Measurements from ENCODE around the gene PLXDC1. TPM values are rescaled to one million over a fixed set of nuclear protein-coding genes. Genes with fewer than 3 reads are reported as not detected.

PLXDC1 gene
- total RNA-seq, 1 donor = 2.9 TPM

DNA sequence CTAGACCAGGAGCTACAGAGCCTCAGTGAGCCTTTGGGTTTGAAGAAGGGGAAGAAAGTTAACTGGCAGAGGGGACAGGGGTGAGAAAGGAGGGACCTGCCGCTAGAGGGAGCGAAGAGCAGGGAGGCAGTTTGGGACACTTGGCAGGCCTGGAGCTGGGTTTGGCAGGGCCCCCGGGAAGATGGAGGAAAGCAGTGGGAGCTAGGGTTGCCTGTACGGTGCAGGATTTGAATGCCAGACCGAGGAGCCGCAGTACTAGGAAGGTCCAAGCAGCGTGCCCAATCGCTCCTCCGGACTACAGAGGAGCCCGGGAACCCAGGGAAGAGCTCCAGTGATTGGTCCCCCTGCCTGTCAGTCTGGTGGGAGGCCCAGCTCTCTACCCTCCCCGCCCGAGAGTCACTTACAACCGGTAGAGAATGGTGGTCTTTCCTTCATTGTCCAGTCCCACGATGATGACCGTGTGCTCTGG is 13.3 kb upstream of the PLXDC1 start:
- DNase-seq (ENCODE audit: insufficient read length, low spot score, missing footprints) = peak; percentile 100
- TF ChIP-seq, protein P1, sequence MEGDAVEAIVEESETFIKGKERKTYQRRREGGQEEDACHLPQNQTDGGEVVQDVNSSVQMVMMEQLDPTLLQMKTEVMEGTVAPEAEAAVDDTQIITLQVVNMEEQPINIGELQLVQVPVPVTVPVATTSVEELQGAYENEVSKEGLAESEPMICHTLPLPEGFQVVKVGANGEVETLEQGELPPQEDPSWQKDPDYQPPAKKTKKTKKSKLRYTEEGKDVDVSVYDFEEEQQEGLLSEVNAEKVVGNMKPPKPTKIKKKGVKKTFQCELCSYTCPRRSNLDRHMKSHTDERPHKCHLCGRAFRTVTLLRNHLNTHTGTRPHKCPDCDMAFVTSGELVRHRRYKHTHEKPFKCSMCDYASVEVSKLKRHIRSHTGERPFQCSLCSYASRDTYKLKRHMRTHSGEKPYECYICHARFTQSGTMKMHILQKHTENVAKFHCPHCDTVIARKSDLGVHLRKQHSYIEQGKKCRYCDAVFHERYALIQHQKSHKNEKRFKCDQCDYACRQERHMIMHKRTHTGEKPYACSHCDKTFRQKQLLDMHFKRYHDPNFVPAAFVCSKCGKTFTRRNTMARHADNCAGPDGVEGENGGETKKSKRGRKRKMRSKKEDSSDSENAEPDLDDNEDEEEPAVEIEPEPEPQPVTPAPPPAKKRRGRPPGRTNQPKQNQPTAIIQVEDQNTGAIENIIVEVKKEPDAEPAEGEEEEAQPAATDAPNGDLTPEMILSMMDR (IDR thresholded peaks at IDR 0.05; ENCODE audit: extremely low read depth, low read depth, low read length) = peak; percentile 91
- H3K79me2 ChIP-seq (ENCODE audit: insufficient read depth, low read length) = no peaks in the 10 kb centered on the region
- peaks cover 24% of the 10 kb centered on the region for H3K27me3 ChIP-seq (ENCODE audit: insufficient read depth, low read length)
- no peak overlapping the region for H3K27ac ChIP-seq (ENCODE audit: low read depth, low read length)
- H3K4me2 ChIP-seq (ENCODE audit: insufficient read depth, low read length) = peak overlapping the region; percentile 88
- H3K36me3 ChIP-seq (ENCODE audit: insufficient read depth, low read length) = no peaks in the 10 kb centered on the region
- no peaks in the 10 kb centered on the region for H4K20me1 ChIP-seq (ENCODE audit: insufficient read depth, low read length)
- H3K9me3 ChIP-seq (ENCODE audit: low read depth, low read length) = no peaks in the 10 kb centered on the region
- H2AFZ ChIP-seq (ENCODE audit: low read length) = peak overlapping the region; percentile 95
- H3K4me3 ChIP-seq (ENCODE audit: insufficient read depth, low read length) = peak overlapping the region; percentile 73
- peaks cover 3% of the 10 kb centered on the region for H3K4me1 ChIP-seq (ENCODE audit: insufficient read depth, low read length)

DNA sequence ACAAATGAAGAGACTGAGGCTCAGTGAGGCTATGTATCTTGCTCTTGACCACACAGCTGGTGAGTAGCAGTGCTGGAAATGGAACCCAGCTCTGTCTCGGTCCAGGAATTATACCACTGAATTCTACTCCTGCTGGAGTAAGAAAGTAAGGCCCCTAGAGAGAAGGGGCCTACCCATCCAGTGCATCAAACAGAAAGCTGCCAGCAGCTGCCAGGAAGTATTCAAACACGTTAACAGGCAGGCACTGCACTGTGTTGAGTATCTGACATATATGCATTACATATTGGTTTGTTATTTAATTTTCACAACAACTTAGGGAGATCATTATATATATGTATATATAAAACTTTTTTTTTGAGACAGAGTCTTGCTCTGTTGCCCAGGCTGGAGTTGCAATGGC is 10.5 kb upstream of the PLXDC1 start:
- Histone ChIP-seq H3K36me3 (ENCODE audit: insufficient read depth, low read length) (no peaks in the 10 kb centered on the region), H3K4me3 (ENCODE audit: insufficient read depth, low read length) (no peak overlapping the region), H3K27ac (ENCODE audit: low read depth, low read length) (no peak overlapping the region), H3K79me2 (ENCODE audit: insufficient read depth, low read length) (no peaks in the 10 kb centered on the region), H2AFZ (ENCODE audit: low read length) (no peak overlapping the region), H3K4me1 (ENCODE audit: insufficient read depth, low read length) (peaks cover 3% of the 10 kb centered on the region), H4K20me1 (ENCODE audit: insufficient read depth, low read length) (no peaks in the 10 kb centered on the region), H3K27me3 (ENCODE audit: insufficient read depth, low read length) (peaks cover 22% of the 10 kb centered on the region), H3K9me3 (ENCODE audit: low read depth, low read length) (no peaks in the 10 kb centered on the region), H3K4me2 (ENCODE audit: insufficient read depth, low read length) (no peak overlapping the region)
- TF ChIP-seq, protein P1 (IDR thresholded peaks at IDR 0.05; ENCODE audit: extremely low read depth, low read depth, low read length) = no peak
- DNase-seq (ENCODE audit: insufficient read length, low spot score, missing footprints) = peak; percentile 13

DNA sequence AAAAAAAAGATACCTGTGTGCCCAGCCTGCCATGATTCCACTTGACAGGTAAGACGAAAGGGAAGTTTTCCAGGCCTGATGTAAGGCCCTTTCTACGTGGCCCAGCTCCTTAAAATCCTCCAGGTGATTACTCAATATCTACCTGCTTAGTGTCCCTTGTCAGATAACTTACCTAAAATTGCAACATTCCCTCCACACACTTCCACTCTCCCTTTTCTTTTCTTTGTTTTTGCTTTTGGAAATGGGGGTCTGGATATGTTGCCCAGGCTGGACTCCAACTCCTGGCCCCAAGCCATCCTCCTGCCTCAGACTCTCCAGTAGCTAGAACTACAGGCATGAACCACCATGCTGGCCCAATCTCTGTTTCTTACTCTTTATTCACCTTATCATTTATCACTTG is 7.2 kb upstream of the PLXDC1 start:
- no peaks in the 10 kb centered on the region for H3K36me3 ChIP-seq (ENCODE audit: insufficient read depth, low read length)
- no peaks in the 10 kb centered on the region for H4K20me1 ChIP-seq (ENCODE audit: insufficient read depth, low read length)
- H3K4me1 ChIP-seq (ENCODE audit: insufficient read depth, low read length) = no peaks in the 10 kb centered on the region
- H3K79me2 ChIP-seq (ENCODE audit: insufficient read depth, low read length) = no peaks in the 10 kb centered on the region
- H3K27ac ChIP-seq (ENCODE audit: low read depth, low read length) = no peak overlapping the region
- H3K27me3 ChIP-seq (ENCODE audit: insufficient read depth, low read length) = peaks cover 7% of the 10 kb centered on the region
- no peak overlapping the region for H2AFZ ChIP-seq (ENCODE audit: low read length)
- no peak for DNase-seq (ENCODE audit: insufficient read length, low spot score, missing footprints)
- no peaks in the 10 kb centered on the region for H3K9me3 ChIP-seq (ENCODE audit: low read depth, low read length)
- TF ChIP-seq, protein P1 (IDR thresholded peaks at IDR 0.05; ENCODE audit: extremely low read depth, low read depth, low read length) = no peak
- H3K4me2 ChIP-seq (ENCODE audit: insufficient read depth, low read length) = no peak overlapping the region
- H3K4me3 ChIP-seq (ENCODE audit: insufficient read depth, low read length) = no peak overlapping the region

DNA sequence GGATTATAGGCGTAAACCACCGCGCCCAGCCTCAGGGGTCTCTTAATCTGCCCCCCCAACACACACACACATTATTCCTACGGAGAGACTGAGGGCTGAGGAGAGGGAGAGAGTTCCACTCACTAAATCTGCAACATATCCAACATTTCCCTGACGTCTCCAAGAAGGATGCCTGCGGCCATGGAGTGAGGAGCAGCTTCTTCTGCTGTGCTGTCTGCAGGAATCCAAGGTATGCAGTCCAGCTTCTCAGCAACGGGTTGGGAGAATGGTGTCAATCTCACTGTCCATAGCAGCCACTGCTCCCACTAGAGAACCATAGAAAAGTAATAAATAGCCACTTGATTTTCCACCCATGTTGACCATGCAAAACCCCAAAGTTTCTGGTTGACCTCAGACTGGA is 5.1 kb upstream of the PLXDC1 start:
- peak; percentile 11 for DNase-seq (ENCODE audit: insufficient read length, low spot score, missing footprints)
- peaks cover 16% of the 10 kb centered on the region for H3K27me3 ChIP-seq (ENCODE audit: insufficient read depth, low read length)
- no peak overlapping the region for H3K4me2 ChIP-seq (ENCODE audit: insufficient read depth, low read length)
- H3K4me1 ChIP-seq (ENCODE audit: insufficient read depth, low read length) = peaks cover 13% of the 10 kb centered on the region
- TF ChIP-seq, protein P1 (IDR thresholded peaks at IDR 0.05; ENCODE audit: extremely low read depth, low read depth, low read length) = no peak
- H3K4me3 ChIP-seq (ENCODE audit: insufficient read depth, low read length) = no peak overlapping the region
- no peak overlapping the region for H3K27ac ChIP-seq (ENCODE audit: low read depth, low read length)
- no peaks in the 10 kb centered on the region for H4K20me1 ChIP-seq (ENCODE audit: insufficient read depth, low read length)
- H3K36me3 ChIP-seq (ENCODE audit: insufficient read depth, low read length) = no peaks in the 10 kb centered on the region
- no peak overlapping the region for H2AFZ ChIP-seq (ENCODE audit: low read length)
- no peaks in the 10 kb centered on the region for H3K9me3 ChIP-seq (ENCODE audit: low read depth, low read length)
- no peaks in the 10 kb centered on the region for H3K79me2 ChIP-seq (ENCODE audit: insufficient read depth, low read length)

Measured in osteoblast (primary cell).